ENCODE measurements around the gene CYB561D2. TPM values are rescaled to one million over a fixed set of nuclear protein-coding genes. Genes with fewer than 3 reads are reported as not detected.

The CYB561D2 gene
- total and polyA plus RNA-seq, 2 of the 13 experiments (the other 11 are each of a cell fraction or from before 2014, with no cell fraction given): 11.1 to 17.2 TPM

DNA sequence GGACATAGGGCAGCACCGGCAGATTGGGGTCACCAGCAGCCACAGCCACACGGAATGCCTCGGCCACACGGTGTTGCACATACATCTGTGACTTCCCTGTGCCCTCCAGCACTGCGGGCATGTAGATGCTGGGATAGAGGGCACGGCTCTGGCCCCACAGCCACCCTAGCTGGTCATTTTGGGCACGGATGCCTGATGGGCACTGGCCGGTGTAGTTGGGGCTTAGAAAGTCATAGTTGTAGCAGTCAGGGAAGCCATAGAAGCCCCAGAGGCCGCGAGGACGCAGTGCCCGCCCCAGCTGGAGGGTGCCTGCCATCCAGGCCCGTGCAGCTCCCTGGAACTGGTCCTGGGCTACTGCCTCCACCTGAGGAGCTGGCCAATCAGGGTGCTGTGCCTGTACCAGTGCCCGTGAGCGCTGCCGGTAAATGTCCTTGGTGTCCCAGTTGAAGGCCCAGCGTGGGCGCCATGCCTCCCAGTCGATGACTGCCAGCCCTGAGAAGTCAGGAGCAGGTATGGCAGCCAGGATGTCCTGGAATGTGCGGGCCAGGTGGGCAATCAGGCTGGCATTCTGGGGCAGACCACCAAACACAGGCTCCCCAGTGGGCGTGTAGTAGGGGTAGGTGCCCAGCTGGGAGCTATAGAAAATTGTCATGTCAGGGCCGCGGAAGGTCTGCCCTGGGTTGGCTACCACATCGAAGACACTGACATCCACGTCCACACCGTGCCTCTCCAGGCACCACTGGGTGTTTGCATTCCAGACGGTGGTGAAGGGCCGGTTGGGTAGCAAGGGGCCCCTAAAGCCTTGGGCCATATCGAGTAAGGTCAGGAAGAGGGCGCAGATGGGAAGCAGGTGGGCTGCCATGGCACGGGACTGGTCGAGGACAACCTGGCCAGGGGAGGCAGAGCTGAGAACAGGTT lies 48.3 kb upstream of the CYB561D2 start (continued):
- TF ChIP-seq ZFP41 (CRISPR knock-in tag; IDR thresholded peaks at IDR 0.05; ENCODE audit: borderline replicate concordance) (no peak), RBM22 (optimal IDR thresholded peaks at IDR 0.05; ENCODE audit: low read length) (peak; percentile 65), MEF2D (CRISPR knock-in tag; IDR thresholded peaks at IDR 0.05) (no peak), AGO2 (optimal IDR thresholded peaks at IDR 0.05; ENCODE audit: low read depth, low read length) (peak; percentile 92), HDAC2 (CRISPR knock-in tag; IDR thresholded peaks at IDR 0.05) (no peak), SP4 (CRISPR knock-in tag; IDR thresholded peaks at IDR 0.05) (peak; percentile 68; the same call in 1 of the 2 replicates), GFI1 (CRISPR knock-in tag; IDR thresholded peaks at IDR 0.05; ENCODE audit: borderline replicate concordance) (no peak), FOSL1 (CRISPR knock-in tag; IDR thresholded peaks at IDR 0.05; ENCODE audit: borderline replicate concordance) (0 out of 2 replicates have a peak, but pooled peaks have one; percentile 15), XRCC5 (optimal IDR thresholded peaks at IDR 0.05; ENCODE audit: low read length) (peak; percentile 6), ZNF230 (CRISPR knock-in tag; IDR thresholded peaks at IDR 0.05) (no peak), NR1H2 (CRISPR knock-in tag; IDR thresholded peaks at IDR 0.05; ENCODE audit: borderline replicate concordance, low read depth) (0 out of 2 replicates have a peak, but pooled peaks have one; percentile 43), CCDC6 (CRISPR knock-in tag; IDR thresholded peaks at IDR 0.05) (peak; percentile 75; the same call in 1 of the 2 replicates), ZFYVE20 (CRISPR knock-in tag; IDR thresholded peaks at IDR 0.05; ENCODE audit: borderline replicate concordance, low read depth) (0 out of 2 replicates have a peak, but pooled peaks have one; percentile 66), ZNF333 (CRISPR knock-in tag; IDR thresholded peaks at IDR 0.05; ENCODE audit: borderline replicate concordance) (0 out of 2 replicates have a peak, but pooled peaks have one; percentile 9), ZNF564 (CRISPR knock-in tag; IDR thresholded peaks at IDR 0.05) (peak; percentile 30), TEAD2 (CRISPR knock-in tag; IDR thresholded peaks at IDR 0.05) (no peak), ZNF446 (CRISPR knock-in tag; IDR thresholded peaks at IDR 0.05) (peak; percentile 27; the same call in 1 of the 2 replicates)
- TF ChIP-seq, protein P1, sequence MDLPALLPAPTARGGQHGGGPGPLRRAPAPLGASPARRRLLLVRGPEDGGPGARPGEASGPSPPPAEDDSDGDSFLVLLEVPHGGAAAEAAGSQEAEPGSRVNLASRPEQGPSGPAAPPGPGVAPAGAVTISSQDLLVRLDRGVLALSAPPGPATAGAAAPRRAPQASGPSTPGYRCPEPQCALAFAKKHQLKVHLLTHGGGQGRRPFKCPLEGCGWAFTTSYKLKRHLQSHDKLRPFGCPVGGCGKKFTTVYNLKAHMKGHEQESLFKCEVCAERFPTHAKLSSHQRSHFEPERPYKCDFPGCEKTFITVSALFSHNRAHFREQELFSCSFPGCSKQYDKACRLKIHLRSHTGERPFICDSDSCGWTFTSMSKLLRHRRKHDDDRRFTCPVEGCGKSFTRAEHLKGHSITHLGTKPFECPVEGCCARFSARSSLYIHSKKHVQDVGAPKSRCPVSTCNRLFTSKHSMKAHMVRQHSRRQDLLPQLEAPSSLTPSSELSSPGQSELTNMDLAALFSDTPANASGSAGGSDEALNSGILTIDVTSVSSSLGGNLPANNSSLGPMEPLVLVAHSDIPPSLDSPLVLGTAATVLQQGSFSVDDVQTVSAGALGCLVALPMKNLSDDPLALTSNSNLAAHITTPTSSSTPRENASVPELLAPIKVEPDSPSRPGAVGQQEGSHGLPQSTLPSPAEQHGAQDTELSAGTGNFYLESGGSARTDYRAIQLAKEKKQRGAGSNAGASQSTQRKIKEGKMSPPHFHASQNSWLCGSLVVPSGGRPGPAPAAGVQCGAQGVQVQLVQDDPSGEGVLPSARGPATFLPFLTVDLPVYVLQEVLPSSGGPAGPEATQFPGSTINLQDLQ (CRISPR knock-in tag; IDR thresholded peaks at IDR 0.05): peak; percentile 33
- TF ChIP-seq, protein P2, sequence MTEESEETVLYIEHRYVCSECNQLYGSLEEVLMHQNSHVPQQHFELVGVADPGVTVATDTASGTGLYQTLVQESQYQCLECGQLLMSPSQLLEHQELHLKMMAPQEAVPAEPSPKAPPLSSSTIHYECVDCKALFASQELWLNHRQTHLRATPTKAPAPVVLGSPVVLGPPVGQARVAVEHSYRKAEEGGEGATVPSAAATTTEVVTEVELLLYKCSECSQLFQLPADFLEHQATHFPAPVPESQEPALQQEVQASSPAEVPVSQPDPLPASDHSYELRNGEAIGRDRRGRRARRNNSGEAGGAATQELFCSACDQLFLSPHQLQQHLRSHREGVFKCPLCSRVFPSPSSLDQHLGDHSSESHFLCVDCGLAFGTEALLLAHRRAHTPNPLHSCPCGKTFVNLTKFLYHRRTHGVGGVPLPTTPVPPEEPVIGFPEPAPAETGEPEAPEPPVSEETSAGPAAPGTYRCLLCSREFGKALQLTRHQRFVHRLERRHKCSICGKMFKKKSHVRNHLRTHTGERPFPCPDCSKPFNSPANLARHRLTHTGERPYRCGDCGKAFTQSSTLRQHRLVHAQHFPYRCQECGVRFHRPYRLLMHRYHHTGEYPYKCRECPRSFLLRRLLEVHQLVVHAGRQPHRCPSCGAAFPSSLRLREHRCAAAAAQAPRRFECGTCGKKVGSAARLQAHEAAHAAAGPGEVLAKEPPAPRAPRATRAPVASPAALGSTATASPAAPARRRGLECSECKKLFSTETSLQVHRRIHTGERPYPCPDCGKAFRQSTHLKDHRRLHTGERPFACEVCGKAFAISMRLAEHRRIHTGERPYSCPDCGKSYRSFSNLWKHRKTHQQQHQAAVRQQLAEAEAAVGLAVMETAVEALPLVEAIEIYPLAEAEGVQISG (CRISPR knock-in tag; IDR thresholded peaks at IDR 0.05): 0 out of 2 replicates have a peak, but pooled peaks have one; percentile 4
- TF ChIP-seq, protein P3, sequence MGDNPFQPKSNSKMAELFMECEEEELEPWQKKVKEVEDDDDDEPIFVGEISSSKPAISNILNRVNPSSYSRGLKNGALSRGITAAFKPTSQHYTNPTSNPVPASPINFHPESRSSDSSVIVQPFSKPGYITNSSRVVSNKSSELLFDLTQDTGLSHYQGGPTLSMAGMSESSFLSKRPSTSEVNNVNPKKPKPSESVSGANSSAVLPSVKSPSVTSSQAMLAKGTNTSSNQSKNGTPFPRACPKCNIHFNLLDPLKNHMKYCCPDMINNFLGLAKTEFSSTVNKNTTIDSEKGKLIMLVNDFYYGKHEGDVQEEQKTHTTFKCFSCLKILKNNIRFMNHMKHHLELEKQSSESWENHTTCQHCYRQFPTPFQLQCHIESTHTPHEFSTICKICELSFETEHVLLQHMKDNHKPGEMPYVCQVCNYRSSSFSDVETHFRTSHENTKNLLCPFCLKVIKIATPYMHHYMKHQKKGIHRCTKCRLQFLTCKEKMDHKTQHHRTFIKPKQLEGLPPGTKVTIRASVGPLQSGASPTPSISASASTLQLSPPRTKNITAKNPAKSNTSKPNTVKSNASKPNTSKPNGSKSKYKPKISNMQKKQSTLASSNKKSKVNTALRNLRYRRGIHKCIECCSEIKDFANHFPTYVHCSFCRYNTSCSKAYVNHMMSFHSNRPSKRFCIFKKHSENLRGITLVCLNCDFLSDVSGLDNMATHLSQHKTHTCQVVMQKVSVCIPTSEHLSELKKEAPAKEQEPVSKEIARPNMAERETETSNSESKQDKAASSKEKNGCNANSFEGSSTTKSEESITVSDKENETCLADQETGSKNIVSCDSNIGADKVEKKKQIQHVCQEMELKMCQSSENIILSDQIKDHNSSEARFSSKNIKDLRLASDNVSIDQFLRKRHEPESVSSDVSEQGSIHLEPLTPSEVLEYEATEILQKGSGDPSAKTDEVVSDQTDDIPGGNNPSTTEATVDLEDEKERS (CRISPR knock-in tag; IDR thresholded peaks at IDR 0.05): 0 out of 2 replicates have a peak, but pooled peaks have one; percentile 28
